ENCODE results near the gene FKBP5.

GRCh38 chr6:35733633-35734032, 44.9 kb upstream of the FKBP5 start:
- TF ChIP-seq, protein P1, sequence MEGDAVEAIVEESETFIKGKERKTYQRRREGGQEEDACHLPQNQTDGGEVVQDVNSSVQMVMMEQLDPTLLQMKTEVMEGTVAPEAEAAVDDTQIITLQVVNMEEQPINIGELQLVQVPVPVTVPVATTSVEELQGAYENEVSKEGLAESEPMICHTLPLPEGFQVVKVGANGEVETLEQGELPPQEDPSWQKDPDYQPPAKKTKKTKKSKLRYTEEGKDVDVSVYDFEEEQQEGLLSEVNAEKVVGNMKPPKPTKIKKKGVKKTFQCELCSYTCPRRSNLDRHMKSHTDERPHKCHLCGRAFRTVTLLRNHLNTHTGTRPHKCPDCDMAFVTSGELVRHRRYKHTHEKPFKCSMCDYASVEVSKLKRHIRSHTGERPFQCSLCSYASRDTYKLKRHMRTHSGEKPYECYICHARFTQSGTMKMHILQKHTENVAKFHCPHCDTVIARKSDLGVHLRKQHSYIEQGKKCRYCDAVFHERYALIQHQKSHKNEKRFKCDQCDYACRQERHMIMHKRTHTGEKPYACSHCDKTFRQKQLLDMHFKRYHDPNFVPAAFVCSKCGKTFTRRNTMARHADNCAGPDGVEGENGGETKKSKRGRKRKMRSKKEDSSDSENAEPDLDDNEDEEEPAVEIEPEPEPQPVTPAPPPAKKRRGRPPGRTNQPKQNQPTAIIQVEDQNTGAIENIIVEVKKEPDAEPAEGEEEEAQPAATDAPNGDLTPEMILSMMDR (IDR thresholded peaks at IDR 0.05), result no peak
- no peak for TF ChIP-seq POLR2A (IDR thresholded peaks at IDR 0.05)
